ENCODE data around the gene ACOX3. TPM values are rescaled to one million over a fixed set of nuclear protein-coding genes. Genes with fewer than 3 reads are reported as not detected.

ACOX3 gene
- polyA plus RNA-seq, 3 donors = 3.8 to 16.8 (median 13.3) TPM

GRCh38 chr4:8398347-8398746 is 42.2 kb downstream of the ACOX3 start:
- Histone ChIP-seq H3K79me2 (ENCODE audit: insufficient read depth, low read length) (no peaks in the 10 kb centered on the region), H3K27me3 (ENCODE audit: control insufficient read depth in 2 of 2, insufficient read depth in 2 of 2, low read length in 2 of 2) (no peaks in the 10 kb centered on the region), H3K9ac (ENCODE audit: insufficient read depth, low read length, poor library complexity, severe bottlenecking) (no peak overlapping the region), H3K36me3 (replicated peaks in 1 of 2; ENCODE audit: control insufficient read depth in 1 of 2, insufficient read depth in 2 of 2, low read length in 2 of 2) (peaks cover 32 to 38% of the 10 kb centered on the region in 2 donors), H4K20me1 (ENCODE audit: insufficient read depth, low read length) (no peaks in the 10 kb centered on the region), H3K4me2 (replicated peaks; ENCODE audit: extremely low read depth, low read length, poor library complexity, severe bottlenecking) (no peak overlapping the region), H3K9me3 (replicated peaks in 1 of 2; ENCODE audit: control insufficient read depth in 1 of 2, insufficient read depth in 1 of 2, low read length in 2 of 2) (no peaks in the 10 kb centered on the region), H3K27ac (ENCODE audit: low read depth in 1 of 2, low read length in 2 of 2) (no peak overlapping the region), H2AFZ (ENCODE audit: insufficient read depth, low read depth, low read length, poor library complexity, severe bottlenecking) (no peak overlapping the region), H3K4me1 (ENCODE audit: control insufficient read depth in 1 of 2, insufficient read depth in 2 of 2, low read length in 2 of 2) (peaks cover 17 to 18% of the 10 kb centered on the region in 2 donors), H3K4me3 (replicated peaks in 1 of 3; ENCODE audit: low read depth in 2 of 3, low read length in 3 of 3) (no peak overlapping the region)
- DNase-seq = no peak
- Mint-ChIP-seq H3K4me1 (peaks cover 28% of the 10 kb centered on the region), H3K4me3 (no peak overlapping the region), H3K27ac (peak overlapping the region in 4 of 7 donors; percentile 3 to 76 (median 11)), H3K36me3 (peaks cover 44 to 56% of the 10 kb centered on the region in 2 donors), H3K27me3 (ENCODE audit: low read depth in 3 of 3) (peaks cover 0 to 2% (median 0%) of the 10 kb centered on the region in 3 donors), H3K9me3 (peaks cover 0 to 4% (median 3%) of the 10 kb centered on the region in 7 donors)
- no peak for TF ChIP-seq CTCF (IDR thresholded peaks at IDR 0.05)
- WGBS (ENCODE audit: insufficient coverage) = 41% methylated on average over 9 of the region's 9 CpGs
- intact Hi-C loops (cut with micrococcal nuclease) = no loop called here

GRCh38 chr4:8396762-8397406 is 43.6 kb downstream of the ACOX3 start:
- no peak overlapping the region for H3K9ac ChIP-seq (ENCODE audit: insufficient read depth, low read length, poor library complexity, severe bottlenecking)
- no peak overlapping the region for H3K4me2 ChIP-seq (replicated peaks; ENCODE audit: extremely low read depth, low read length, poor library complexity, severe bottlenecking)
- no peak for DNase-seq
- peaks cover 0 to 4% (median 3%) of the 10 kb centered on the region in 7 donors for H3K9me3 Mint-ChIP-seq
- intact Hi-C loops (cut with micrococcal nuclease) = no loop called here
- H4K20me1 ChIP-seq (ENCODE audit: insufficient read depth, low read length) = no peaks in the 10 kb centered on the region
- H3K27me3 ChIP-seq (ENCODE audit: control insufficient read depth in 2 of 2, insufficient read depth in 2 of 2, low read length in 2 of 2) = no peaks in the 10 kb centered on the region
- WGBS (ENCODE audit: insufficient coverage) = 97% methylated on average over 23 of the region's 27 CpGs
- H3K36me3 ChIP-seq (replicated peaks in 1 of 2; ENCODE audit: control insufficient read depth in 1 of 2, insufficient read depth in 2 of 2, low read length in 2 of 2) = peaks cover 38 to 50% of the 10 kb centered on the region in 2 donors
- H3K4me3 Mint-ChIP-seq = no peak overlapping the region
- H3K4me1 ChIP-seq (ENCODE audit: control insufficient read depth in 1 of 2, insufficient read depth in 2 of 2, low read length in 2 of 2) = peaks cover 3% of the 10 kb centered on the region in 2 donors
- H3K36me3 Mint-ChIP-seq = peaks cover 53 to 67% of the 10 kb centered on the region in 2 donors
- H3K27ac Mint-ChIP-seq = peak overlapping the region in 2 of 7 donors; percentile 31 to 33
- H3K4me3 ChIP-seq (replicated peaks in 1 of 3; ENCODE audit: low read depth in 2 of 3, low read length in 3 of 3) = no peak overlapping the region
- no peaks in the 10 kb centered on the region for H3K79me2 ChIP-seq (ENCODE audit: insufficient read depth, low read length)
- H3K27ac ChIP-seq (ENCODE audit: low read depth in 1 of 2, low read length in 2 of 2) = no peak overlapping the region
- H3K4me1 Mint-ChIP-seq = peaks cover 13% of the 10 kb centered on the region
- TF ChIP-seq CTCF (IDR thresholded peaks at IDR 0.05) = no peak
- no peaks in the 10 kb centered on the region for H3K9me3 ChIP-seq (replicated peaks in 1 of 2; ENCODE audit: control insufficient read depth in 1 of 2, insufficient read depth in 1 of 2, low read length in 2 of 2)
- H3K27me3 Mint-ChIP-seq (ENCODE audit: low read depth in 3 of 3) = no peaks in the 10 kb centered on the region
- H2AFZ ChIP-seq (ENCODE audit: insufficient read depth, low read depth, low read length, poor library complexity, severe bottlenecking) = no peak overlapping the region
